ENCODE measurements around the gene COL1A1.

DNA sequence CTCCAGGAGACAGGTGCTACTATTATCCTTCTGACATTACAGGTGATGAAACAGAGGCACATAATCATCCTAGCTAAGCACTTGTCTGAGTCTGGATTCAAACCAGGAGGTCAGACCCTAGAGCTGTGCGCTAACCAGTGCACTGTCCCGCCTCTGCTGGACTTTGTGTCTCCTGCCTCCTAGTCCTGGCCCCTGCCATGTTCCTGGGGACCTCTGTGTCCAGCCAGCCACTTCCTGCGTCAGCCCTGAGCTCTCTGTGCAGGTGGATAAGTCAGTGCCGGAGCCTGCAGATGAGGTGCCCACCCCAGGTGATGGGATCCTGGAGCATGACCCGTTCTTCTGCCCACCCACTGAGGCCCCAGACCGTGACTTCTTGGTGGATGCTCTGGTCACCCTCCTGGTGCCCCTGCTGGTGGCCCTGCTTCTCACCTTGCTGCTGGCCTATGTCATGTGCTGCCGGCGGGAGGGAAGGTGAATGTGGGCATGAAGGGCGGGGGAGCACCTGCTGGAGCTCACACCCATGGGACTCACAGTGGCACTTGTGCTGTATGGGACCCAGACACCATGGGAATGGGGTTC lies 31.5 kb downstream of the COL1A1 start:
- TF ChIP-seq CTCF (conservative IDR thresholded peaks at IDR 0.05; ENCODE audit: low read length) (no peak), EZH2phosphoT487 (IDR thresholded peaks at IDR 0.05; ENCODE audit: borderline replicate concordance, low read depth, low read length) (no peak)

All from OCI-LY7 (cell line).